HL-60/S4 treated with phorbol 12-myristate 13-acetate at 8.2 ng/mL for 4 days and 3 days (cell line): Measurements from ENCODE around the gene AKT2.

Experiments used
- in situ Hi-C: fragments of 300-500 bp; cut with MboI; formaldehyde crosslinking; loops from 2 replicates; pipeline ENCODE4 v1.15.0; 2022; ENCODE audit warnings: low sequenced_read_pairs

Gene AKT2

GRCh38 chr19:40255619-40256166 is 29.5 kb downstream of the AKT2 start:
- in situ Hi-C loops = no loop called here

- in situ Hi-C loops = no loop called here
These were observed 30.3 kb downstream of the AKT2 start for GRCh38 chr19:40254714-40255418.

- in situ Hi-C loops = no loop called here
These were observed 31.5 kb downstream of the AKT2 start for GRCh38 chr19:40253611-40254092.

GRCh38 chr19:40252395-40252794 is 32.8 kb downstream of the AKT2 start:
- in situ Hi-C loops = no loop called here

GRCh38 chr19:40251991-40252390 is 33.2 kb downstream of the AKT2 start:
- in situ Hi-C loops = no loop called here

GRCh38 chr19:40251244-40251643 is 33.9 kb downstream of the AKT2 start:
- in situ Hi-C loops = no loop called here

- in situ Hi-C loops = no loop called here
These were observed 35.4 kb downstream of the AKT2 start for GRCh38 chr19:40249781-40250180.

GRCh38 chr19:40249201-40249600 is 35.9 kb downstream of the AKT2 start:
- in situ Hi-C loops = no loop called here

GRCh38 chr19:40247735-40248262 is 37.3 kb downstream of the AKT2 start:
- in situ Hi-C loops = no loop called here

GRCh38 chr19:40247178-40247577 is 38.0 kb downstream of the AKT2 start:
- in situ Hi-C loops = no loop called here

GRCh38 chr19:40246292-40247073 is 38.7 kb downstream of the AKT2 start:
- in situ Hi-C loops = no loop called here

GRCh38 chr19:40245506-40246128 is 39.5 kb downstream of the AKT2 start:
- in situ Hi-C loops = no loop called here

- in situ Hi-C loops = no loop called here
These were observed 40.4 kb downstream of the AKT2 start for GRCh38 chr19:40244579-40245317.

GRCh38 chr19:40243181-40243580 is 42.0 kb downstream of the AKT2 start:
- in situ Hi-C loops = no loop called here

GRCh38 chr19:40242480-40242879 is 42.7 kb downstream of the AKT2 start:
- in situ Hi-C loops = no loop called here

GRCh38 chr19:40241809-40242384 is 43.2 kb downstream of the AKT2 start:
- in situ Hi-C loops = no loop called here

GRCh38 chr19:40241125-40241808 is 43.9 kb downstream of the AKT2 start:
- in situ Hi-C loops = no loop called here

GRCh38 chr19:40240332-40240731 is 44.8 kb downstream of the AKT2 start:
- in situ Hi-C loops = no loop called here

- in situ Hi-C loops = no loop called here
These were observed 45.5 kb downstream of the AKT2 start for GRCh38 chr19:40239415-40240226.
